Upper lobe of left lung (tissue), 6 donors: ENCODE data around the gene ADRA1B. TPM values are rescaled to one million over a fixed set of nuclear protein-coding genes. Genes with fewer than 3 reads are reported as not detected.
"Not testable (repeated sequence)": the region's sequence is repeated elsewhere in the genome, so short reads cannot be mapped to it uniquely, and the experiment has no call there.

Experiments used
- ATAC-seq, 2 donors: fragments of 200-7000 bp; cut with Tn5 transposase; one replicate each; pipeline ENCODE4 v1.9.1; 2022; ENCODE audit warnings: mild to moderate bottlenecking in 2 of 2, moderate library complexity in 2 of 2; ENCODE audit not compliant: low FRiP score in 2 of 2
- DNase-seq, 2 donors: peaks; one replicate each; pipeline ENCODE4 v3.0.0-alpha.2; 2019 to 2020
- H3K27ac ChIP-seq, 4 donors: fragments of 200-600 bp; sonication (generic); one replicate each; pipeline ENCODE4 v1.5.1; 2016 to 2019
- H3K27me3 ChIP-seq, 4 donors: fragments of 200-600 bp; sonication (generic); one replicate each; pipeline ENCODE4 v1.5.1; 2017 to 2019
- H3K36me3 ChIP-seq, 4 donors: fragments of 200-600 bp; sonication (generic); one replicate each; pipeline ENCODE4 v1.5.1; 2016 to 2019
- H3K4me1 ChIP-seq, 4 donors: fragments of 200-600 bp; sonication (generic); one replicate each; pipeline ENCODE4 v1.5.1; 2018 to 2019
- H3K4me3 ChIP-seq, 4 donors: fragments of 200-600 bp; sonication (generic); one replicate each; pipeline ENCODE4 v1.5.1; 2017 to 2019; ENCODE audit warnings: mild to moderate bottlenecking in 2 of 4, moderate library complexity in 1 of 4
- H3K9me3 ChIP-seq, 4 donors: fragments of 200-600 bp; sonication (generic); one replicate each; pipeline ENCODE4 v1.5.1; 2018 to 2019
- CTCF ChIP-seq, 6 experiments: fragments of 450-650 bp in 4 of 6; fragments of 200-600 bp in 2 of 6; sonication (generic) in 2 of 6; IDR thresholded peaks; one replicate each; pipeline ENCODE4 v1.5.1; 2016 to 2019; ENCODE audit warnings: antibody characterized with exemption in 6 of 6
- EP300 ChIP-seq, 4 donors: sonication (generic); formaldehyde crosslinking; IDR thresholded peaks; one replicate each; pipeline ENCODE4 v1.5.1; 2017; ENCODE audit warnings: antibody characterized with exemption in 4 of 4, control low read depth in 2 of 4
- POLR2A ChIP-seq, 4 donors: fragments of 450-650 bp; IDR thresholded peaks; one replicate each; pipeline ENCODE4 v1.5.1; 2016 to 2017; ENCODE audit warnings: antibody characterized with exemption in 4 of 4, mild to moderate bottlenecking in 2 of 4
- POLR2AphosphoS5 ChIP-seq, 2 donors: sonication (generic); formaldehyde crosslinking; IDR thresholded peaks; one replicate each; pipeline ENCODE4 v1.5.1; 2017; ENCODE audit warnings: antibody characterized with exemption in 2 of 2
- WGBS, 2 donors: methylation state at CpG; one replicate each; pipeline ENCODE4 v1.1.5; 2017 to 2018; 5-methylcytosine and 5-hydroxymethylcytosine counted together
- total RNA-seq, 6 donors: library from RNA; depleted of rRNA in 4 of 6; stranded (reverse); fragments of >200 nt in 4 of 6; gene quantifications; one replicate each; pipeline versions ENCODE4 v1.1.0 to v1.2.1, GENCODE V29; 2016 to 2021
- donor health status: DM: no; HTN: no; CAD: no; lungs with moderate emphysema.
- donor health status: DM: no; HTN: yes; CAD: no; lungs with severe emphysema.

ADRA1B gene
- total RNA-seq, 6 donors from 2014 or later: 3.4 to 9.9 (median 5.9) TPM

DNA sequence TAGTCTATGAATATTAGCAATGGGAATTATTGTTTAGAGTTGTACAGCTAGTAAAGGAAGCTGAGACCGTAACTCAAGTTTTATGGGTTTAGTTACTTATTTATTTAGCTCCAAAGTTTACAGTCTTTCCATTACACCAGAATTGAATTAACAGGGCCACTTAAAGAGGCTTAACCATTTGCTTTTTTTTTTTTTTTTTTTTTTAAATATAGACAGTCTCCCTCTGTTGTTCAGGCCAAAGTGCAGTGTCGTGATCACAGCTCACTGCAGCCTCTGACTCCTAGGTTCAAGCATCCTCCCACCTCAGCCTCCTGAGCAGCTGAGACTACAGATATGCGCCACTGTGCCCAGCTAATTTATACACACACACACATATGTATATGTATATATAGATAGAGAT lies 91.2 kb downstream of the ADRA1B start:
- H3K4me1 ChIP-seq: peaks cover 23 to 30% (median 24%) of the 10 kb centered on the region in 4 donors
- TF ChIP-seq EP300 (IDR thresholded peaks at IDR 0.05): no peak
- no peak for TF ChIP-seq CTCF (IDR thresholded peaks at IDR 0.05)
- no peak for TF ChIP-seq POLR2AphosphoS5 (IDR thresholded peaks at IDR 0.05)
- no peak for TF ChIP-seq POLR2A (IDR thresholded peaks at IDR 0.05)
- H3K27me3 ChIP-seq: no peaks in the 10 kb centered on the region
- no peaks in the 10 kb centered on the region for H3K9me3 ChIP-seq
- no peak for ATAC-seq
- peaks cover 0 to 8% (median 2%) of the 10 kb centered on the region in 4 donors for H3K36me3 ChIP-seq
- no peak for DNase-seq
- H3K4me3 ChIP-seq: no peak overlapping the region
- WGBS, 2 donors: 94 to 96% methylated on average over 3 of the region's 3 CpGs
- H3K27ac ChIP-seq: no peak overlapping the region

- 75 to 80% methylated on average over 14 of the region's 14 CpGs for WGBS, 2 donors
- DNase-seq (peak in 1 of 2 donors; percentile 14), ATAC-seq (peak; percentile 4 to 11)
- H3K4me1 ChIP-seq: peaks cover 23 to 30% (median 24%) of the 10 kb centered on the region in 4 donors
- H3K9me3 ChIP-seq, H3K27me3 ChIP-seq: not testable (repeated sequence)
- peaks cover 0 to 18% (median 3%) of the 10 kb centered on the region in 4 donors for H3K36me3 ChIP-seq
- H3K4me3 ChIP-seq: peak overlapping the region in 3 of 4 donors; percentile 63 to 78 (median 69)
- peak overlapping the region in 3 of 4 donors; percentile 75 to 93 (median 85) for H3K27ac ChIP-seq
These were observed 92.2 kb downstream of the ADRA1B start for GRCh38 chr5:160008529-160008876.

GRCh38 chr5:160008877-160009590 lies 92.8 kb downstream of the ADRA1B start, which contains the start of gene TTC1:
Gene TTC1, plus strand, starts transcription at chr5:160009139. Its CDS starts 1,390 bp downstream, at chr5:160010529.
- H3K27ac ChIP-seq: peak within 1 kb of the TSS; percentile 75 to 93 (median 86)
- peaks cover 23 to 30% (median 24%) of the 10 kb centered on the region in 4 donors for H3K4me1 ChIP-seq
- no peaks in the 10 kb centered on the region for H3K9me3 ChIP-seq
- peaks cover 0 to 24% (median 3%) of the 10 kb centered on the region in 4 donors for H3K36me3 ChIP-seq
- WGBS, 2 donors: 1% methylated on average over 29 to 31 of the region's 31 CpGs
- H3K4me3 ChIP-seq: peak within 1 kb of the TSS; percentile 63 to 92 (median 74)
- ATAC-seq: peak; percentile 97 to 99
- TF ChIP-seq POLR2A (IDR thresholded peaks at IDR 0.05): peak; percentile 63 to 91 (median 86)
- TF ChIP-seq CTCF (IDR thresholded peaks at IDR 0.05): peak in 1 of 6 experiments; percentile 13
- TF ChIP-seq POLR2AphosphoS5 (IDR thresholded peaks at IDR 0.05): peak; percentile 95 to 97
- TF ChIP-seq EP300 (IDR thresholded peaks at IDR 0.05): peak in 1 of 4 donors; percentile 95
- DNase-seq: peak in 1 of 2 donors; percentile 98
- H3K27me3 ChIP-seq: no peaks in the 10 kb centered on the region

DNA sequence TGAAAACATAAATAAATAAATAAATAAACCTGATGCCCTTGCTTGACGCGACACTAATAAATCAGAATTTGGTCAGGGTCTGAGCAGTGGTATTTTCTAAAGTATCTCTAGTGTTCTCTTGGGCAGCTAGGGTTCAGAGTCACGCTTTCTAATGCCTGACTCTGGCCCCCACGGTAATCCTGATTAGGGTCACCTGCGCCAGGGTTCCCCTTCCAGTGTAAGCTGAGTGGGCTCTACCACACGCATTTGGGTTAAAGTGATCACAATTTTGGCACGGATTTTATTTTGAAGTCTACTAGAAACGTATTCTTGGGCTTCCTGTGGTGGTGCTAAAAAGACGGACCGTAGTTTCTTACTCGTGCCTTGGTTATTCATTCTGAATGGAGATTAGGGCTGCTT lies 93.3 kb downstream of the ADRA1B start:
- no peaks in the 10 kb centered on the region for H3K27me3 ChIP-seq
- ATAC-seq (peak in 1 of 2 donors; percentile 9), DNase-seq (no peak)
- peaks cover 0 to 29% (median 3%) of the 10 kb centered on the region in 4 donors for H3K36me3 ChIP-seq
- no peaks in the 10 kb centered on the region for H3K9me3 ChIP-seq
- peak overlapping the region; percentile 63 to 92 (median 74) for H3K4me3 ChIP-seq
- H3K27ac ChIP-seq: peak overlapping the region; percentile 75 to 93 (median 86)
- WGBS, 2 donors: 4 to 5% methylated on average over 11 of the region's 11 CpGs
- H3K4me1 ChIP-seq: peaks cover 23 to 30% (median 24%) of the 10 kb centered on the region in 4 donors
- TF ChIP-seq POLR2A (IDR thresholded peaks at IDR 0.05) (no peak), EP300 (IDR thresholded peaks at IDR 0.05) (no peak), POLR2AphosphoS5 (IDR thresholded peaks at IDR 0.05) (no peak), CTCF (IDR thresholded peaks at IDR 0.05) (no peak)

- Histone ChIP-seq H3K27ac (no peak overlapping the region), H3K9me3 (no peaks in the 10 kb centered on the region), H3K27me3 (no peaks in the 10 kb centered on the region), H3K4me1 (peaks cover 23 to 30% (median 24%) of the 10 kb centered on the region in 4 donors), H3K36me3 (peaks cover 4 to 44% (median 5%) of the 10 kb centered on the region in 4 donors), H3K4me3 (no peak overlapping the region)
- no peak for DNase-seq
- ATAC-seq: no peak
- TF ChIP-seq EP300 (IDR thresholded peaks at IDR 0.05) (no peak), POLR2AphosphoS5 (IDR thresholded peaks at IDR 0.05) (no peak), POLR2A (IDR thresholded peaks at IDR 0.05) (no peak), CTCF (IDR thresholded peaks at IDR 0.05) (no peak)
These were observed 95.2 kb downstream of the ADRA1B start for GRCh38 chr5:160011471-160011870.

DNA sequence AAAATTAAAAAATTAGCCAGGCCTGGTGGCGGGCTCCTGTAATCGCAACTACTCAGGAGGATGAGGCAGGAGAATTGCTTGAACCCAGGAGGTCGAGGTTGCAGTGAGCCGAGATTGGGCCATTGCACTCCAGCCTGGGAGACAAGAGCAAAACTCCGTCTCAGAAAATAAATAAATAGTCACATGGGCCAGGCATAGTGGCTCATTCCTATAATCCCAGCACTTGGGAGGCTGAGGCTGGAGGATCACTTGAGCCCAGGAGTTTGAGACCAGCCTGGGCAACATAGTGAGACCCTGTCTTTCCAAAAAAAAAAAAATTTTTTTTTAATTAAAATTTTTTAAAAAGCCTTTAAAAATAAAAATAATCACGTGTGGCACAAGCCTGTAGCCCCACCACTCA lies 97.9 kb downstream of the ADRA1B start:
- H3K27ac ChIP-seq, DNase-seq, ATAC-seq, H3K4me3 ChIP-seq, H3K9me3 ChIP-seq, H3K27me3 ChIP-seq: not testable (repeated sequence)
- peaks cover 4 to 55% (median 5%) of the 10 kb centered on the region in 4 donors for H3K36me3 ChIP-seq
- 96 to 99% methylated on average over 6 of the region's 6 CpGs for WGBS, 2 donors
- peaks cover 20 to 30% (median 24%) of the 10 kb centered on the region in 4 donors for H3K4me1 ChIP-seq
